B cell (primary cell): Measurements from ENCODE around the gene STAP2. TPM values are rescaled to one million over a fixed set of nuclear protein-coding genes. Genes with fewer than 3 reads are reported as not detected.
A peak's percentile ranks its signal among the peaks of the same experiment; 100 is the strongest.

Experiments
- ATAC-seq: fragments of 200-7000 bp; cut with Tn5 transposase; one replicate; pipeline ENCODE4 v1.10.0; 2021; ENCODE audit warnings: low read depth, mild to moderate bottlenecking, moderate number of reproducible peaks, moderate library complexity
- CTCF ChIA-PET: fragments of 350-600 bp; sonication (Branson Sonifier 250); formaldehyde crosslinking; loops from one replicate; lab custom pipeline; 2021; ENCODE audit warnings: antibody characterized with exemption, inconsistent platforms; lab: Charles Lee
- POLR2A ChIA-PET: fragments of 350-600 bp; sonication (Branson Sonifier 250); formaldehyde crosslinking; loops from one replicate; lab custom pipeline; 2021; ENCODE audit warnings: antibody characterized with exemption; lab: Charles Lee
- DNase-seq: peaks from one replicate; pipeline ENCODE4 v3.0.0; 2013
- H2AFZ ChIP-seq: 2 replicates; pipeline ENCODE4 v1.6.1; 2012; ENCODE audit warnings: mild to moderate bottlenecking, low read depth, low read length; ENCODE audit not compliant: insufficient read depth, poor library complexity, severe bottlenecking
- H3K27ac ChIP-seq, 2 donors: 1 replicate in 1 of 2; 2 replicates in 1 of 2; pipeline ENCODE4 v1.5.1; 2012 to 2013; ENCODE audit warnings: low read length in 2 of 2, mild to moderate bottlenecking in 2 of 2, moderate library complexity in 1 of 2
- H3K27me3 ChIP-seq, 4 experiments: fragments of 200-600 bp in 1 of 4; sonication (generic) in 1 of 4; replicated peaks in 1 of 4; 1 replicate in 2 of 4; 2 replicates in 2 of 4; pipeline versions ENCODE4 v1.6.1 to v1.7.0; 2013 to 2016; ENCODE audit warnings: low read length in 3 of 4, mild to moderate bottlenecking in 2 of 4, mixed read lengths in 1 of 4, moderate library complexity in 1 of 4; ENCODE audit not compliant: insufficient read depth in 4 of 4, control insufficient read depth in 3 of 4; ENCODE audit errors: control extremely low read depth in 1 of 4
- H3K36me3 ChIP-seq, 2 experiments: replicated peaks in 1 of 2; 1 replicate in 1 of 2; 2 replicates in 1 of 2; pipeline versions ENCODE4 v1.6.1 to v1.7.1; 2013; ENCODE audit warnings: low read length in 1 of 2; ENCODE audit not compliant: insufficient read depth in 2 of 2, control insufficient read depth in 1 of 2; ENCODE audit errors: control extremely low read depth in 1 of 2, extremely low read depth in 1 of 2
- H3K4me1 ChIP-seq, 2 donors: fragments of 200-600 bp in 1 of 2; sonication (generic) in 1 of 2; 1 replicate in 1 of 2; 2 replicates in 1 of 2; pipeline versions ENCODE4 v1.5.1 to v1.6.1; 2013 to 2017; ENCODE audit warnings: low read length in 2 of 2; ENCODE audit not compliant: control insufficient read depth in 2 of 2, insufficient read depth in 2 of 2
- H3K4me2 ChIP-seq: replicated peaks from 2 replicates; pipeline ENCODE3; 2012; ENCODE audit warnings: mild to moderate bottlenecking, low read depth, low read length; ENCODE audit not compliant: poor library complexity, severe bottlenecking
- H3K4me3 ChIP-seq, 5 experiments: fragments of 200-600 bp in 1 of 5; sonication (generic) in 1 of 5; 1 replicate in 3 of 5; 2 replicates in 2 of 5; pipeline versions ENCODE4 v1.5.1 to v1.7.0; 2011 to 2016; ENCODE audit warnings: low read length in 4 of 5, mild to moderate bottlenecking in 4 of 5, low read depth in 2 of 5, control low read depth in 1 of 5, moderate library complexity in 1 of 5; ENCODE audit not compliant: insufficient read depth in 1 of 5; ENCODE audit errors: control extremely low read depth in 1 of 5, extremely low read depth in 1 of 5
- H3K79me2 ChIP-seq: fragments of 200-600 bp; sonication (generic); one replicate; pipeline ENCODE4 v1.6.0; 2016; ENCODE audit warnings: low read length; ENCODE audit not compliant: control insufficient read depth, insufficient read depth
- H3K9ac ChIP-seq: fragments of 200-600 bp; sonication (generic); 2 replicates; pipeline ENCODE4 v1.6.1; 2017; ENCODE audit warnings: mild to moderate bottlenecking, low read length, moderate library complexity
- H3K9me3 ChIP-seq, 3 donors: one replicate each; pipeline versions ENCODE4 v1.6.1 to v1.7.1; 2013; ENCODE audit warnings: low read length in 2 of 3; ENCODE audit not compliant: control insufficient read depth in 2 of 3, insufficient read depth in 1 of 3; ENCODE audit errors: control extremely low read depth in 1 of 3
- H4K20me1 ChIP-seq: 2 replicates; pipeline ENCODE4 v1.6.0; 2012; ENCODE audit warnings: mild to moderate bottlenecking, low read length; ENCODE audit not compliant: insufficient read depth, control insufficient read depth, poor library complexity, severe bottlenecking
- H3K27ac Mint-ChIP-seq: one replicate; pipeline ENCODE4 v1.8.0; 2021; ENCODE audit warnings: mixed read lengths
- H3K27me3 Mint-ChIP-seq: one replicate; pipeline ENCODE4 v1.8.0; 2021; ENCODE audit warnings: mixed read lengths
- H3K4me1 Mint-ChIP-seq: one replicate; pipeline ENCODE4 v1.8.0; 2021; ENCODE audit warnings: mixed read lengths
- H3K4me3 Mint-ChIP-seq: one replicate; pipeline ENCODE4 v1.8.0; 2021; ENCODE audit warnings: mixed read lengths
- H3K9me3 Mint-ChIP-seq: one replicate; pipeline ENCODE4 v1.8.0; 2022; ENCODE audit warnings: mixed read lengths; ENCODE audit not compliant: insufficient read depth
- EZH2 ChIP-seq: IDR thresholded peaks from 2 replicates; pipeline ENCODE4 v1.6.1; 2012; ENCODE audit warnings: borderline replicate concordance, low read depth, mild to moderate bottlenecking, moderate library complexity, low read length; ENCODE audit not compliant: insufficient read depth, poor library complexity, severe bottlenecking
- WGBS: methylation state at CpG from one replicate; pipeline ENCODE4 v1.1.5; 2013; ENCODE audit warnings: missing lambda C conversion rate; ENCODE audit not compliant: insufficient coverage; 5-methylcytosine and 5-hydroxymethylcytosine counted together
- intact Hi-C: fragments of 100-400 bp; cut with micrococcal nuclease; formaldehyde crosslinking; loops from one replicate; pipeline ENCODE4 v1.10.0; 2022
- polyA plus RNA-seq: library from polyadenylated mRNA; depleted of rRNA; stranded (reverse); fragments of >200 nt; gene quantifications from 2 replicates; pipeline ENCODE4 v1.2.3, GENCODE V29; 2012
- total RNA-seq, 2 donors: library from RNA; stranded (reverse); fragments of 120-200 nt in 1 of 2; gene quantifications; 1 replicate in 1 of 2; 2 replicates in 1 of 2; pipeline versions ENCODE4 v1.2.3 to v1.2.4, GENCODE V29; 2013 to 2022
- TF ChIP-seq, protein P1 (sequence below): fragments of 200-600 bp; IDR thresholded peaks from one replicate; pipeline ENCODE4 v1.8.0; 2022; ENCODE audit warnings: antibody characterized with exemption, mild to moderate bottlenecking

Gene STAP2
- total and polyA plus RNA-seq, 2 donors (not counting 1 experiment from before 2014, with no cell fraction given): 0.27 to 0.72 TPM

DNA sequence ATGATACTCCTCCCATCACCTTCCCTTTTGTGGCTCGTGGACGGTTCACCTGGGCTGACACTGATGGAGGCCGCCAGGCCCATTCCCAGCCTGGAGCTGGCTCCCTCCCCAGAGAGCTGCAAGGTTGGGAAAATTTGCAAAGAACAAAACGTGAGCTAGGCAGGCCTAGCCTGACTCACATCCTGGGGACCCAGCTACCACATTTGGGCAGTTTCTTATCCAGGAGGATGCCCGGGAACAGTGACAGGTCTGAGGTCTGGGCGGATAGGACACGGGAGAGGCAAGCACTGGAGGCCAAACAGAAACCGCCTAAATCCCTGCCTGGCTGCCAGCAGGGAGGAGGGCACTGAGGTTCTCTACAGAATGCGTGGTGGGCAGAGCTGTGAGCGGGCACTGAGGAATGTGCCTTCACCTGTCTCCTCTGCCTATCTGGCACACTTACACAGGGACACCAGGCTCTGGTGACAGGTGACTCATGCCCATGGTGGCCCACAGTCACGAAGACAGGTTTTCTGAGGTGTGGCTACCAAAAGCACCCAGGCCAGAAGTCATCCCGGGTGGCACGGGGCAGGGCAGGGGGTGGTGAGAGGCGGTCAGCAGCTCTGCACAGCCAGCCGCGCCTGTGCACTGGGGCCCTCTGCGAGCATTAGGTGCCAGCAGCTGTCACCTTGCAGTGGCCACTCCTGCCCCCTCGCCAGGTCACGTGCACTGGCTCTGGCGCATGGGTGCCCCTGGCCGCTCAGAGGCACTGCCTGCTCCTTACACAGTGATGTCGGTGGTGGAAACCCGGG is 38.6 kb upstream of the STAP2 start:
- intact Hi-C loops: loop anchor here (5.0 kb wide), 1 partner anchor 80 kb away; the partner anchor contains the start of gene UBXN6
- TF ChIP-seq, protein P1, sequence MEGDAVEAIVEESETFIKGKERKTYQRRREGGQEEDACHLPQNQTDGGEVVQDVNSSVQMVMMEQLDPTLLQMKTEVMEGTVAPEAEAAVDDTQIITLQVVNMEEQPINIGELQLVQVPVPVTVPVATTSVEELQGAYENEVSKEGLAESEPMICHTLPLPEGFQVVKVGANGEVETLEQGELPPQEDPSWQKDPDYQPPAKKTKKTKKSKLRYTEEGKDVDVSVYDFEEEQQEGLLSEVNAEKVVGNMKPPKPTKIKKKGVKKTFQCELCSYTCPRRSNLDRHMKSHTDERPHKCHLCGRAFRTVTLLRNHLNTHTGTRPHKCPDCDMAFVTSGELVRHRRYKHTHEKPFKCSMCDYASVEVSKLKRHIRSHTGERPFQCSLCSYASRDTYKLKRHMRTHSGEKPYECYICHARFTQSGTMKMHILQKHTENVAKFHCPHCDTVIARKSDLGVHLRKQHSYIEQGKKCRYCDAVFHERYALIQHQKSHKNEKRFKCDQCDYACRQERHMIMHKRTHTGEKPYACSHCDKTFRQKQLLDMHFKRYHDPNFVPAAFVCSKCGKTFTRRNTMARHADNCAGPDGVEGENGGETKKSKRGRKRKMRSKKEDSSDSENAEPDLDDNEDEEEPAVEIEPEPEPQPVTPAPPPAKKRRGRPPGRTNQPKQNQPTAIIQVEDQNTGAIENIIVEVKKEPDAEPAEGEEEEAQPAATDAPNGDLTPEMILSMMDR: no peak
- no peak for TF ChIP-seq EZH2
- no peak overlapping the region for H2AFZ ChIP-seq
- ChIA-PET CTCF (interaction anchor here (1.2 to 4.1 kb wide), 3 partner anchors 22 to 25 kb away, joined by 5 to 29 read pairs (median 5); partner anchors contain the start of genes CHAF1A and SH3GL1), POLR2A (interaction anchor here (1.8 to 2.0 kb wide), 2 partner anchors 23 to 25 kb away, joined by 4 to 6 read pairs; partner anchors contain the start of genes CHAF1A and SH3GL1)
- H3K9ac ChIP-seq: no peak overlapping the region
- peak overlapping the region; percentile 87 for H3K27ac Mint-ChIP-seq
- no peak overlapping the region for H3K4me3 ChIP-seq
- H3K27me3 ChIP-seq: no peaks in the 10 kb centered on the region
- H3K27me3 Mint-ChIP-seq: no peaks in the 10 kb centered on the region
- peaks cover 94 to 99% of the 10 kb centered on the region in 2 donors for H3K4me1 ChIP-seq
- no peaks in the 10 kb centered on the region for H3K9me3 Mint-ChIP-seq
- no peak overlapping the region for H3K27ac ChIP-seq
- H3K9me3 ChIP-seq: peaks cover 0 to 7% (median 0%) of the 10 kb centered on the region in 3 donors
- DNase-seq (no peak), ATAC-seq (no peak)
- H3K79me2 ChIP-seq: peaks cover 94% of the 10 kb centered on the region
- H3K4me3 Mint-ChIP-seq: peak overlapping the region; percentile 84
- peaks cover 0 to 3% of the 10 kb centered on the region in 2 experiments for H3K36me3 ChIP-seq
- 97% methylated on average over 23 of the region's 23 CpGs for WGBS
- H4K20me1 ChIP-seq: peaks cover 57% of the 10 kb centered on the region
- peaks cover 87% of the 10 kb centered on the region for H3K4me1 Mint-ChIP-seq
- H3K4me2 ChIP-seq: peak overlapping the region; percentile 96
